Esophagus muscularis mucosa (tissue), 4 donors: ENCODE results near the gene CYB5R3. TPM values are rescaled to one million over a fixed set of nuclear protein-coding genes. Genes with fewer than 3 reads are reported as not detected.
"Not testable (repeated sequence)": the region's sequence is repeated elsewhere in the genome, so short reads cannot be mapped to it uniquely, and the experiment has no call there.

Source experiments
- DNase-seq: peaks from one replicate; pipeline ENCODE4 v3.0.0-alpha.2; 2017; ENCODE audit errors: extremely low spot score
- H3K27ac ChIP-seq, 4 donors: fragments of 200-600 bp; sonication (generic); replicated peaks in 1 of 4; 1 replicate in 3 of 4; 2 replicates in 1 of 4; pipeline ENCODE4 v1.5.1; 2016 to 2019; ENCODE audit warnings: mild to moderate bottlenecking in 1 of 4
- H3K27me3 ChIP-seq, 4 donors: fragments of 200-600 bp; sonication (generic); one replicate each; pipeline versions ENCODE4 v1.5.1 to v1.6.0; 2016 to 2019
- H3K36me3 ChIP-seq, 4 donors: fragments of 200-600 bp; sonication (generic); one replicate each; pipeline ENCODE4 v1.5.1; 2016 to 2019
- H3K4me1 ChIP-seq, 4 donors: fragments of 200-600 bp; sonication (generic); one replicate each; pipeline ENCODE4 v1.5.1; 2016 to 2019
- H3K4me3 ChIP-seq, 4 donors: fragments of 200-600 bp; sonication (generic); 1 replicate in 2 of 4; 2 replicates in 2 of 4; pipeline ENCODE4 v1.5.1; 2016 to 2019; ENCODE audit warnings: mild to moderate bottlenecking in 4 of 4, moderate library complexity in 1 of 4
- H3K9me3 ChIP-seq, 4 donors: fragments of 200-600 bp; sonication (generic); 1 replicate in 3 of 4; 2 replicates in 1 of 4; pipeline ENCODE4 v1.5.1; 2016 to 2019
- EP300 ChIP-seq: sonication (generic); formaldehyde crosslinking; IDR thresholded peaks from one replicate; pipeline ENCODE4 v1.6.1; 2017; ENCODE audit warnings: antibody characterized with exemption
- POLR2A ChIP-seq: fragments of 450-650 bp; IDR thresholded peaks from one replicate; pipeline ENCODE4 v1.6.1; 2017; ENCODE audit warnings: antibody characterized with exemption, moderate library complexity, mild to moderate bottlenecking, low read depth
- POLR2AphosphoS5 ChIP-seq, 2 donors: sonication (generic); formaldehyde crosslinking; IDR thresholded peaks; one replicate each; pipeline ENCODE4 v1.6.1; 2017; ENCODE audit warnings: antibody characterized with exemption in 2 of 2
- WGBS: methylation state at CpG from one replicate; pipeline ENCODE4 v1.1.5; 2018; 5-methylcytosine and 5-hydroxymethylcytosine counted together
- intact Hi-C: fragments of 100-400 bp; cut with DNase I; formaldehyde crosslinking; loops from one replicate; pipeline ENCODE4 v1.15.1; 2023
- total RNA-seq, 4 donors: library from RNA; depleted of rRNA; stranded (reverse); fragments of >200 nt; gene quantifications; one replicate each; pipeline versions ENCODE4 v1.1.0 to v1.2.1, GENCODE V29; 2016
- TF ChIP-seq, protein P1 (sequence below), 3 experiments: fragments of 200-600 bp in 2 of 3; fragments of 450-650 bp in 1 of 3; sonication (generic) in 2 of 3; IDR thresholded peaks; one replicate each; pipeline ENCODE4 v1.5.1; 2017 to 2019; ENCODE audit warnings: antibody characterized with exemption in 3 of 3, mild to moderate bottlenecking in 2 of 3, moderate library complexity in 1 of 3

CYB5R3 gene
- total RNA-seq, 4 donors from 2014 or later = 154 to 287 (median 221) TPM

- TF ChIP-seq EP300 = no peak
- peak; percentile 37 to 47 for TF ChIP-seq POLR2AphosphoS5 (IDR thresholded peaks at IDR 0.05)
- no peak overlapping the region for H3K4me3 ChIP-seq
- WGBS = 80% methylated on average over 19 of the region's 19 CpGs
- DNase-seq = no peak
- H3K27me3 ChIP-seq = no peaks in the 10 kb centered on the region
- peak overlapping the region in 3 of 4 donors; percentile 2 to 55 (median 49) for H3K27ac ChIP-seq
- peaks cover 21 to 31% (median 27%) of the 10 kb centered on the region in 4 donors for H3K4me1 ChIP-seq
- H3K9me3 ChIP-seq = no peaks in the 10 kb centered on the region
- intact Hi-C loops = no loop called here
- H3K36me3 ChIP-seq = no peaks in the 10 kb centered on the region
These were observed 21.9 kb upstream of the CYB5R3 start for GRCh38 chr22:42670921-42671709.

GRCh38 chr22:42670046-42670445, 20.9 kb upstream of the CYB5R3 start:
- intact Hi-C loops = no loop called here
- WGBS = 75% methylated on average over 4 of the region's 4 CpGs
- H3K27me3 ChIP-seq = no peaks in the 10 kb centered on the region

GRCh38 chr22:42666393-42666792, 17.2 kb upstream of the CYB5R3 start:
- H3K27me3 ChIP-seq, H3K4me3 ChIP-seq, H3K36me3 ChIP-seq, H3K9me3 ChIP-seq, DNase-seq, H3K27ac ChIP-seq: not testable (repeated sequence)
- H3K4me1 ChIP-seq = peaks cover 8 to 15% (median 14%) of the 10 kb centered on the region in 4 donors
- intact Hi-C loops = loop anchor here (10.0 kb wide), 1 partner anchor 188 kb away; the partner anchor contains the start of gene ARFGAP3
- 94% methylated on average over 3 of the region's 3 CpGs for WGBS

More at GRCh38 chr22:42670046-42670445, 20.9 kb upstream of the CYB5R3 start:
- Histone ChIP-seq H3K9me3 (no peaks in the 10 kb centered on the region), H3K36me3 (no peaks in the 10 kb centered on the region), H3K4me3 (no peak overlapping the region), H3K4me1 (peaks cover 15 to 20% (median 17%) of the 10 kb centered on the region in 4 donors), H3K27ac (peak overlapping the region in 1 of 4 donors; percentile 44)
- TF ChIP-seq POLR2A (no peak), EP300 (no peak), POLR2AphosphoS5 (IDR thresholded peaks at IDR 0.05) (no peak)
- TF ChIP-seq, protein P1, sequence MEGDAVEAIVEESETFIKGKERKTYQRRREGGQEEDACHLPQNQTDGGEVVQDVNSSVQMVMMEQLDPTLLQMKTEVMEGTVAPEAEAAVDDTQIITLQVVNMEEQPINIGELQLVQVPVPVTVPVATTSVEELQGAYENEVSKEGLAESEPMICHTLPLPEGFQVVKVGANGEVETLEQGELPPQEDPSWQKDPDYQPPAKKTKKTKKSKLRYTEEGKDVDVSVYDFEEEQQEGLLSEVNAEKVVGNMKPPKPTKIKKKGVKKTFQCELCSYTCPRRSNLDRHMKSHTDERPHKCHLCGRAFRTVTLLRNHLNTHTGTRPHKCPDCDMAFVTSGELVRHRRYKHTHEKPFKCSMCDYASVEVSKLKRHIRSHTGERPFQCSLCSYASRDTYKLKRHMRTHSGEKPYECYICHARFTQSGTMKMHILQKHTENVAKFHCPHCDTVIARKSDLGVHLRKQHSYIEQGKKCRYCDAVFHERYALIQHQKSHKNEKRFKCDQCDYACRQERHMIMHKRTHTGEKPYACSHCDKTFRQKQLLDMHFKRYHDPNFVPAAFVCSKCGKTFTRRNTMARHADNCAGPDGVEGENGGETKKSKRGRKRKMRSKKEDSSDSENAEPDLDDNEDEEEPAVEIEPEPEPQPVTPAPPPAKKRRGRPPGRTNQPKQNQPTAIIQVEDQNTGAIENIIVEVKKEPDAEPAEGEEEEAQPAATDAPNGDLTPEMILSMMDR (IDR thresholded peaks at IDR 0.05) = no peak
- DNase-seq = no peak

GRCh38 chr22:42664976-42665831, 16.0 kb upstream of the CYB5R3 start:
- Histone ChIP-seq H3K4me3 (no peak overlapping the region), H3K27ac (no peak overlapping the region), H3K36me3 (no peaks in the 10 kb centered on the region), H3K4me1 (peaks cover 8 to 16% (median 15%) of the 10 kb centered on the region in 4 donors), H3K27me3 (no peaks in the 10 kb centered on the region), H3K9me3 (no peaks in the 10 kb centered on the region)
- 74% methylated on average over 10 of the region's 11 CpGs for WGBS
- intact Hi-C loops = loop anchor here (5.0 to 10.0 kb wide), 3 partner anchors 52 to 190 kb away; partner anchors contain the start of gene ARFGAP3
- TF ChIP-seq, protein P1 (IDR thresholded peaks at IDR 0.05) = no peak
- TF ChIP-seq POLR2A (no peak), EP300 (no peak), POLR2AphosphoS5 (IDR thresholded peaks at IDR 0.05) (no peak)
- no peak for DNase-seq

- Histone ChIP-seq H3K4me1 (peaks cover 8 to 16% (median 15%) of the 10 kb centered on the region in 4 donors), H3K9me3 (no peaks in the 10 kb centered on the region), H3K36me3 (no peaks in the 10 kb centered on the region), H3K27ac (peak overlapping the region; percentile 67 to 79 (median 74)), H3K27me3 (no peaks in the 10 kb centered on the region), H3K4me3 (peak overlapping the region; percentile 60 to 72 (median 64))
- TF ChIP-seq EP300 (no peak), POLR2A (no peak), POLR2AphosphoS5 (IDR thresholded peaks at IDR 0.05) (peak; percentile 43 to 49)
- TF ChIP-seq, protein P1 (IDR thresholded peaks at IDR 0.05) = peak; percentile 81 to 88 (median 82)
- whole genome bisulfite sequencing = 4% methylated on average over 27 of the region's 68 CpGs
- intact Hi-C loops = loop anchor here (5.0 to 10.0 kb wide), 3 partner anchors 55 to 193 kb away; partner anchors contain the start of gene ARFGAP3
- DNase-seq = no peak
These were observed 13.0 kb upstream of the CYB5R3 start for GRCh38 chr22:42661985-42662831.
